HG03064 (cell line): ENCODE data around the gene KDM4B.

Experiments used
- ATAC-seq: cut with Tn5 transposase; IDR thresholded peaks from one replicate; pipeline ENCODE4 v1.9.1; 2021; ENCODE audit warnings: low read depth; ENCODE audit not compliant: unreplicated experiment

The KDM4B gene

DNA sequence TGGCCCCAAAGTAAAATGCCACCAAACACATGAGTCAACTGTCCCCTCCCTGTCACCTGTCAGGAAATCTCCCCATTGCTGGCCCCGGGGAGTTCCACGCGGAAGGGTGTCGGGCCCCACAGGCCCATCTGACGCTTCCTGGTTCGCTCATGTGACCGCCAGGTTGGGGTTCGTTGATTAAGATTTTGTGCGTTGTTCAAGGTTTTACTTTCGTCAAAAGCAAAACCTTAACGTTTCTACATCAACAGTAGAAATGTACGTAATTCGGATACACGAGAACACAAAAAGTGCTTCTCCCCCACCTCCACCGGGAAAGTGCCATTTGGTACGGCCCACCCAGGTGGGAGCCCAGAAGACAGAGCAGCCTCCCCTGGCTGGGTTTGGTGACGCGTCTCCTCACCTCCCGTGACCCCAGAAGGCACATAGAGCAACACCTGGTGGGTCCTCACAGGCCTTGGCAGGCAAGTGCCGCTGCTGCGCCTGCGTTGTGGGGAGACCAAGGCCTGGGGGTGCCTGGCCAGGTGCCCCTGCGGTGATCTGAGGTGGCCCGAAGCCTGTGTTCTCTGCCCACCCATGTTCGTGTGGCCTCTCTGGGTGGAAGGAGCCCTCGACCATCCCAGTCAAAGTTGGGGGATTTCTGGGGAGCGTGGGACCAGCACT lies 161.6 kb downstream of the KDM4B start:
- ATAC-seq, result no peak

DNA sequence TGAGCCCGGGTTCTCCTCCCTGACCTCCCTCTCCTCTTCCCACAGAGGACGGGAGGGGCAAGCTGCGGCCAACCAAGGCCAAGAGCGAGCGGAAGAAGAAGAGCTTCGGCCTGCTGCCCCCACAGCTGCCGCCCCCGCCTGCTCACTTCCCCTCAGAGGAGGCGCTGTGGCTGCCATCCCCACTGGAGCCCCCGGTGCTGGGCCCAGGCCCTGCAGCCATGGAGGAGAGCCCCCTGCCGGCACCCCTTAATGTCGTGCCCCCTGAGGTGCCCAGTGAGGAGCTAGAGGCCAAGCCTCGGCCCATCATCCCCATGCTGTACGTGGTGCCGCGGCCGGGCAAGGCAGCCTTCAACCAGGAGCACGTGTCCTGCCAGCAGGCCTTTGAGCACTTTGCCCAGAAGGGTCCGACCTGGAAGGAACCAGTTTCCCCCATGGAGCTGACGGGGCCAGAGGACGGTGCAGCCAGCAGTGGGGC lies 162.2 kb downstream of the KDM4B start:
- no peak for ATAC-seq

DNA sequence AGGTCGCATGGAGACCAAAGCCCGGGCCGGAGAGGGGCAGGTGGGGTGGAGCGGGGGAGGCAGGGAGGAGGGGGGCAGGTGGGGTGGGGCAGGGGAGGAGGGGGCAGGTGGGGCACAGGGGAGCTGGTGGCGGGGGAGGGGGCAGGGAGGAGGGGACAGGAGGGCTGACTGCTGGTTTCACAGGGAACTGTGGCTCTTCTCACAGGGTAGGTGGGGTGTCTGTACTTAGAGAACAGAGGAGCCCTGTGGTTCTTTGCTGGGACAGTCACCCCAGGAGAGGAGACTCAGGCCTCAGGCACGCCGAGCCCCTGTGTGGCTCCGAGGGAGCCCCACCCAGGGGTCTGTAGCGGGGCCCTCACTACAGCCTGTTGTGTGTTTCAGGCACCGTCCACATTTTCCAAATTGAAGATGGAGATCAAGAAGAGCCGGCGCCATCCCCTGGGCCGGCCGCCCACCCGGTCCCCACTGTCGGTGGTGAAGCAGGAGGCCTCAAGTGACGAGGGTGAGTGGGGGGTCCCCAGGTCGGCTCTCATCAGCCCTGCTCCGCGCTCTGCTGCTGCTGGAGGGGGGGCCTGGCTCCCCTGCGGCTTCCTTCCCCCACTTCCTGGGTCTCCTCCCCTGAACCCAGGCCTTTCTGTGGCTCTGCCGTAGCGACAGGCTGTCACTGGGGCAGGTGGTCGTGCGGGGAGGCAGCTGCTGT lies 162.7 kb downstream of the KDM4B start:
- ATAC-seq, result no peak

DNA sequence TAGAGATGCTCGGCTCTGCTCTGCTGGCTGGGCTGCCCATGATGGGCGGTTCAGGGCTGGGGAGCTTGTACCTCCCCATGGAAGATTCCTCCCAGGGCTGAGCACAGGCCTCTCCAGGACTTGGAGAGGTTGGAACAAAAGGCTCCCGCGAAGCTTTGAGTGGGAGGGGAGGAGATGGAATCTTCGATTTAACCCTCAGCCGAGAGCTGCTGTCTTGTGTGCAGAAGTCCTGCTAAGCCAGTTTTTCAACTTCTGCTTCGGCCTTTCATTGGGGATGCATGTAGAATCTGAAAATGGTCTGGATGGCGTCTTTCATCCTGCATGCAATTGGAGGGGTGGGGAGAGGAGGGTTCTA lies 163.3 kb downstream of the KDM4B start:
- no peak for ATAC-seq

DNA sequence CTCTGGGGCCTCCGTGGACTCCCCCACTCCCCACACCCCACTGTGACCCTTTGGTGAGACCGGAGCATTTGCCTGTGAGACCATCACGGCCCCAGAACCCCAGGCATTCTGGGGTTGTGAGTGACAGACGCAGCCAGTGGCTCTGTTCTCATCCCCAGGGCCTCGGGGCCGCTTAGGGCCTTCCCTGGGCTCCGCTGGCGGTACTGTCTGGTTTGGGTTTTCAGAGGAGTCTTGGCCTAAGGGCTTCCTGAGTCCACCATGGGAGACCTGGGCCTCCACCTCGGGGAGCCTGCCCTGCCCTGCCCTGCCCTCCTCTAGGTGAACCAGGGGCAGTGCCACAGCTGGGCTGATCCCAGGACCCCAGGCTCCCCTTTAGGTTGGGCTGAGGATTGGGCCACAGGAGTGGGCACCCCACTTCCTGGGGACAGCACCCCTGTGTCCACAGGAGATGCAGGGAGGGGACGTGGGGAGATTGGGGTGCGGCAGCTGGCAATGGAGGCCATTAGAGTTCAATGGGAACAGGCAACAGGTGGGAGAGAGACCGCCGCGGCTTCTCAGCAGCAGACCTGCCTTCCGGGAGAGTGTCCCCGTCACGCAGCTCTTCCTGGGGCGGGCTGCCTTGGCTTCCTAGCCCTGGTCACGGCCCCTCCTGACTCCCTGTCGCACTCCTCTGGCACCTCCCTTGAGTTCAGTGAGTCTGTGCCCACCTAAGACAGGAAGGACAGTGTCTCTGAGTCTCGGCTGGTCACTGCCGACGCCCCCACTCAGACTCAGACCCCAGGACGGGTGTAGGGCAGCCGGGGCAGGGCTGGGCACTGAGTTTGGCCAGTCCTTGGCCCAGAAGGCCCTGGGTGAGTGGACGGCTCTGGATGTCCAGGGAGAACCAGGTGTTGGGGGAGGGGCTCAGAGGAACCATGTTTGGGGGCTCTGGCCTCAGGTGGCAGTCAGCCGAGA lies 164.1 kb downstream of the KDM4B start:
- no peak for ATAC-seq

DNA sequence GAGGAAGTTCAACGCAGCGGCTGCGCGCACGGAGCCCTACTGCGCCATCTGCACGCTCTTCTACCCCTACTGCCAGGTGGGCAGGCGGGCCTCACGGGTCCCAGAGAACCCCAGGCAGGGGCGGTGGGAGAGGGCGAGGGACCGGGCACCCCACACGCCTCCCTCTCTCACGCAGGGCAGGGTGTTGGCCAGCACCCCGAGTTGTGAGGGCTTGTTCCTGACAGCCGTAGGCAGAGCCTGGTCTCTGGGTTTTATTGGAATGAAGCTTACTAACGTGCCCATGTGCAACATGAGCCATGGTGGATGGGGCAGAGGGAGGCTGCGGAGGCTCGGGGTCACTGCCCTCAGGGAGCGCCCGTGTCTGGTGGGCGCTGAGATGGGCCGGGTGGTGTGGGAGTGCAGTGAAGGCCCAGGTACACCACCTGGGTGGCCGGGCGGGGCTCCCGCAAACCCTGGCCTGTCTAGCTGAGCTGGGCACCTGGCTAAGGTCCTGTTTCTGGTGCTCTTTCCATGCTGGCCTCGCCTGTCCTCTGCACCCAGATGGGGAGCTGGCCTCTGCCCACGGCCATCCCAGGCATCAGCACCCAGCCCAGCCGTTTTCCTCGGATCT lies 165.2 kb downstream of the KDM4B start:
- no peak for ATAC-seq

DNA sequence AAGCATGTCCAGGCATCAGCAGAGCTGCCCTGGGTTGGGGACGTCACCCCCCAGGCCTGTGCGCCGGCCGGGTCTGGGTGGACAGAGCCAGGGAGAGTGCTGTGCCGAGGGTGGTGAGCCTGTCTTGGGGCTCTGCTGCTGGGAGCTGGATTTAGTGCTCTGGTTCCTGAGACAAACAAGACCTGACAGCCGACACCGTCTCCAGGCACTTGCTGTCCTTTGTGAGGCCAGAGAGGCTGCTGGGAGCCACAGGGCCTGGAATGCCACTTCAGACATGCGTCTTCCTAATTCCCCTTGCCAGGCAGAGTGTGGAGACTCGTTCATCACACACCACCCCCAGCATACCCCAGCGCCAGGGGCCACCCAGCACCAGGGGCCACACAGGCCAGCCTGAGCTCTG lies 165.8 kb downstream of the KDM4B start:
- no peak for ATAC-seq

DNA sequence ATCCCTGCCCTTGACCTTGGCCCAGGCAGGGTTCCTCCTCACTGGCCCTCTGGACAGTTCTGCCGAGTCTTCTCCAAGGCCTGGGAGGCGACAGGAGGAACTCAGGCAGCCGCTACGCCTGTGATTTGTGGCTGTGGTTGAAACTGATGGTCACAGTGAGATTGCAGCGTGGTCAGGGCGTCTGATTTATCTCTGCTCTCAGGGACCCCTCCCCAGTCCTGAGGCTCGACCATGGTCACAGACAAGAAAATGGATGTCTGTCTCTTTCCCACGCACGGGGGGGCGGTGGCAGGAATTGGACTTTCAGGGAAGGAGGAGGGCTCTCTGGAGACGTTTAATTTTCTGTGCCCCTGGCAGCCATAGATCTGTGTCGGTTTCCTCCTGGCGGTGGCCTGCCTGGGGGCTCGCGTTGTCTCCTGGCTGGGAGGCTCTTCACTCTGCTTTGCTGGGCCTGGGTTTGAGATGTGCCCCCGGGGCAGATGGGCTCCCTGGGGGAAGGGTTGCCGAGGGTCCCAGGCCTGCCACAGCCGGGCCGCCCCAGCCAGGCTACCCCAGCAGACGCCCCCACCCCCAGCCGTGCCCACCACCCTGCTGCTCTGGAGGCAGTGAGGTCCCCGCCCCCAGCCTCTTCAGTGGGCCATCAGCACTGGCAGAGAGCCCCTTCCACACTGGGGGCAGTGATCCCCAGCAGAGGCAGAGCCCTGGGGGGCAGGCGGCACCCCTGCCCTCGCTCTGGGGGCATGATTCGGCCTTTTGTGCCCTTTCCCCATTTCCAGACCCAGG lies 167.4 kb downstream of the KDM4B start:
- no peak for ATAC-seq

DNA sequence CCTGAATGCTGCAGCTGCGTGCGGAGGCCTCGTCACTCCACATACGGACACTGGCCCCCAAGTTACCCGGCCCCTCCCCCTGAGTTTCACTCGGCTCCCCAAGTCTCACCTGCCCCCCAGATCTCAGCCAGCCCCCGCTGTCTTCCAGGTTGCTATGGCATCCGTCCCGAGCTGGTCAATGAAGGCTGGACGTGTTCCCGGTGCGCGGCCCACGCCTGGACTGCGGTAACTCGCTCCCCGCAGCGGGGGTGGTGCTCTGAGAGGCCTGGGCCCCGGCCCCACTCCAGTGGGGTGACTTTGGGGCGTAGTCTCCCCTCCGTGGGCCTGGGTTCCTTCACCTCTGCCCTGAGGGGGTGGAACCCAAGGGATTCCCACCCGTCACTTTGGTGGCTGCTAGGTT lies 168.2 kb downstream of the KDM4B start:
- no peak for ATAC-seq

DNA sequence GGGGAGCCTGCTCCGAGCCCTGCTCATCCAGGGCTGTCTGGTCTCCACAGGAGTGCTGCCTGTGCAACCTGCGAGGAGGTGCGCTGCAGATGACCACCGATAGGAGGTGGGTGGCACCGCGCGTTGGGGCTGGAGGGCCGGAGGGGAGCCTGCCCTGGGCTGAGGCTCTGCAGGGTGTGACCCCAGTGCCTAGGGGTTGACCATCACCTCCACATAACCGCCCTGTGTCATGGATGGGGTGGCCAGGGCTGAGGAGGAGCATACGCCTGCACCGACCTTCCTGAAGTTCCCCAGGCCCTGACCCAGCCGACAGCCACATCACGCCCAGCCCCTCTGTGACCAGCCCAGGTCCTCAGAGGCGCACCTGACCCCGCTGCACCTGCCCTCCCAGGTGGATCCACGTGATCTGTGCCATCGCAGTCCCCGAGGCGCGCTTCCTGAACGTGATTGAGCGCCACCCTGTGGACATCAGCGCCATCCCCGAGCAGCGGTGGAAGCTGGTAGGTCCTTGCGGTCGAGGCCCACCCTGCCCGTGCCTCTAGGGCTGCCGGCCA lies 168.7 kb downstream of the KDM4B start:
- ATAC-seq, result no peak

DNA sequence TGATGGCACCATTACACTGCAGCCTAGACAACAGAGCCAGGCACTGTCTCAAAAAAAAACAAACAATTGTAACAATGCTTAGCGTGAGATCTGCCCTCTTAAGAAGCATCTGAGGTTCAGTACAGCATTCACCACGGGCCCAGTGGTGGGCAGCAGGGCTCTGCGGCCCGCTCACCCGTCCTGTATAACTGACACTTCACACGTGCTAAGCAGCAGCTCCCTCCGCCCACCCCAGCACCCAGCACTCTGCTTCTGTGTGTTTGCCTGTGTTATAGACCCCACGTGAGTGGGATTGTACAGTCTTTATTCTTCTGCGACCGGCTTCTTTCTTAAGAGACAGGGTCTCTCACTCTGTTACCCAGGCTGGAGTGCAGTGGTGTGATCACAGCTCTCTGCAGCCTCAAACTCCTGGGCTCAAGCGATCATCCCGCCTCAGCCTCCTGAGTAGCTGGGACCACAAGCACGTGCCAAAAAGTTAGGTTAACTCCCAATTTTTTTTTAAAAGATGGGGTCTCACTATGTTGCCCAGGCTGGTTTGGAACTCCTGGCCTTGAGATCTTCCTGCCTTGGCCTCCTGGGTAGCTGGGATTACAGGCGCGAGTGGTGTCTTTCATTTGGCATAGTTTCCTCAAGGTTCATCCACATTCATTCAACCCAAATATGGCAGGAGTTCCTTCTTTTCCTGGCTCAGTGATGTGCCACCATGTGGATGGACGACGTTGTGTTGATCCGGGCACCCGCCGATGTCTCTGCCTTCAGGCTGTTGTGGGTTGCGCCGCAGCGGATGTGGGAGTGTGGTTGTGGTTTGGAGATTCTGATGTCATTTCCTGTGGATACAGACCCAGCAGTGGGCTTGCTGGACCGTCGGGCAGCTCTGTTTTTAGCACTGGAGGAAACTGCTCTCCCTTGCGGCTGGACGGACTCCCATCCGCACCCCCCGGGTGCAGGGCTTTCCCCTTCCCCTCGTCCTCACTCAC lies 170.0 kb downstream of the KDM4B start:
- ATAC-seq, result no peak

DNA sequence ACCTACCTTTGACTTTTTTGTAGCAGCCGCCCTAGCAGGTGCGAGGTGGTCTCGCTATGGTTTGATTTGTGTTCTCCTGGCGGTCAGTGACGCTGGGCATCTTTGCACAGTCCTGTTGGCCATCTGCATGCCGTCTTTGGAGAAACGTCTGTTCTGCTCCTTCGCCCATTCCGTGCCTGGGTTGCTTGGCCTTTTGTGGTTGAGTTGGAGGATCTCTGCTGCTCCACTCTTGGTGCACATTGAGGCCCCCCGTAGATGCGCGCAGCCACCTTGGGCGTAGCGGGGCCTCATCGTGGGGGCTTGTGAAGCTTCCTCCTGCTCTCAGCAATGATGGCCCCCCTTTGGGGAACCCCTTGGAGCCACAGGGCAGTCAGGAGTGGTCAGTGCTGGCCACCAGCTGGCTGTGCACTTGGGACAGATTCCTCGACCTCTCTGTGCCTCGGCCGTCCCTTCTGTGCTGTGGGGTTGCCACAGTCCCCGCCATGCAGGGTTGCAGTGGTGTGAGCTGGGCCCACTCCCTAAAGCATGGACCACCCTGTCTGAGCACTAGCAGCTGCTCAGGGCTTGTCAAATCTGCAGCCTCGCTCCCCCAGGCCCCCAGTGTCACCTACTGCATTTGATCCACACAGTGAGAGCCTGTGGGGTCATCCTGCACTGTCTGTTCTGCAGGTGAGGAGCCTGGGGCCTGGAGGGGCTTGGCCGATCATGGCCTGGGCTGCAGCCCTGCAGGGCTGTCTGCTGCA lies 170.8 kb downstream of the KDM4B start:
- no peak for ATAC-seq

DNA sequence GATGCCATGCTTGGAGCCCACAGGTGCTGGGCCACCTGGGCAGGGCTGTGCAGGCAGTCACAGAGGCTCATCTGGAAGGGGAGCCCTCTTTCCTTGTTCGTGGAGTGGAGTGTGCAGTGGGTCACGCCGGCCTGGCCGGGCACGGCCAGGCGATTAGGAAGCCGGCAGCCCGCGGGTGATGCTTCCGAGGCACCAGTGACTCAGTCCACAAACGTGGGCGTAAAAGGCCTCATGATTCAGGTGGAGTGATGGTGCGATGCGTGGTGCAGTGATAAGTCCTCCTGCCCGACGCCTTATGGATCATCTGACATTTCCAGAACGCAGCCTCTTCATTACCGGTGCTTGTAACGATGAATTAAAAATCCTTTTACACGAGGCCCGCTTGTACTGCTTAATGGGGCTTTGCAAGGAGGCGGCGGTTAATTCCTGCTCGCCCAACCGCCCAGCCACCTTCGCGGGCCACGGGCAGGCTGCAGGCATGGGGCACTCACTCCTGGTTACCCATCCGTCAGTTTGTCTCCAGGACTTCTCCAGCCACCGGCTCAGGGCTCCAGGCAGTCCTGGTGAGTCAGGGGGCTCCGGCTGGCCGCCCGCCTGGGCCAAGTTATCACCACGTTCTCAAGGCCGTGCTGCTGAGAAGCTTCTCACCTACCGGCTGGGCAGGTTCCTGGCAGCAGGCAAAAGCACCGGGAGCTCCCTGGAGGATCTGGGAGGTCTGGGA lies 172.4 kb downstream of the KDM4B start:
- no peak for ATAC-seq

DNA sequence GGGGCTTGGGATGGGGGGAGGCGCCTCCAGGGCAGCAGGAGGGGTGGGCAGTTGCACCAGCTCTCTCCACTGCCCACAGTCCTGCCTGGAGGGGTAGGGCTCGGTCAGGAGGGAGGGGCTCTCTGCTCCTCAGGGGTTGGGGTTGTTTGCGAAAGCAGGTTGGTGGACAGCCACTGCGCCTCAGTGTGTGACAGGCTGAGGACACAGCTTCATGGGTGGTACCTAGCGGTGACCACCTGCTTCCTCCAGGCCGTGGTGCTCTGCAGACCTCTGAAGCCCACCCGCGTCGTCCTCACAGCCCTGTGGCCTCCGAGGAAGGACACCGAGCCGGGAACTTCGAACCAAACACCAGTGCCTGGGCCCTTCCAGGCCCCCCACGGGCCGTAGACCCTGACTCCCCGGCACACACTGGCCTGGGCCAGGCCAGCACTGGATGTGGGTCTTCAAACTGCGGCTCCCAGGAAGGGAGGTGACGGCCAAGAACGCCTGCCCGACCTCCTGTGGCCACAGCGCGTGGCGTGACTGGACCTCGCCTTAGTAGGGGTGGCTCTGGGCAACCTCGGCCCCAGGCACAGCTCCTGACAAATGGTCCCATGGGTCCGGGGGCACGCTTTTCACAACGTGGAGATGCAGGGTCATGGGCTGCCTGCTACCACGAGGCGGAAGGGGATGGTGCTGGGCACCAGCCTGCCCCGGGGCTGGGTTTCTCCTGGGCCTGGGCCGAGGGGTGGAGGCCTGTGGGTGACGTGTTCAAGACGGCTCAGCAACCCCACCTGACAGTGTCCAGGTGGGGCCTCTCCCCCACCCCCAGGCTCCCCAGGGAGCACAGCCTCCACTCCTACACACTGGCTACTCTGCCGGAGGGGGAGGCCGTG lies 173.2 kb downstream of the KDM4B start:
- no peak for ATAC-seq

DNA sequence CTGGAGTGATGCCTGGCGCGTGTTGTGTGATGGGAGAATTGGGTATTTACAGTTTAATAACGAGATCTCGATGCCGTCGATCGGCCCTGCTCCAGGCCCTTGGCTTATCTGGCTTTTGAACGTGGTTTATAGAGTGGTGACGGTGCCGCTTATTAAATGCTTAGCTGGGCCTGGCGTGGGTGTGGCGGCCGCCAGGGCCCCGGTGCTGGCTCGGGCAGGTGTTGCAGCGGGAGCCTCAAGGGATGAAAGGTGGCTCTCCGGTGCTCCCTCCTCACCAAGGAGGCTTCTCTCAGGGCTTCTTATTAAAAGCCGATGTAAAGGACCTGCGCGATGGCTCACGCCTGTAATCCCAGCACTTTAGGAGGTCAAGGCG lies 173.8 kb downstream of the KDM4B start:
- ATAC-seq, result no peak
